ENCODE data around the gene OR2V1.
"Not testable (repeated sequence)": the region's sequence is repeated elsewhere in the genome, so short reads cannot be mapped to it uniquely, and the experiment has no call there.

Gene OR2V1

GRCh38 chr5:181105391-181106025 is 25.5 kb downstream of the OR2V1 start:
- H3K4me1 Mint-ChIP-seq (ENCODE audit: low read depth): peaks cover 8% of the 10 kb centered on the region
- peak; percentile 25 for DNase-seq
- no peak overlapping the region for H3K27ac Mint-ChIP-seq
- no peaks in the 10 kb centered on the region for H3K9me3 Mint-ChIP-seq
- H3K36me3 Mint-ChIP-seq (ENCODE audit: low read depth): no peaks in the 10 kb centered on the region
- H3K4me3 Mint-ChIP-seq: no peak overlapping the region
- H3K27me3 Mint-ChIP-seq: peaks cover 65% of the 10 kb centered on the region

- not testable (repeated sequence) for H3K4me3 Mint-ChIP-seq; H3K9me3 Mint-ChIP-seq; H3K36me3 Mint-ChIP-seq (ENCODE audit: low read depth); H3K27ac Mint-ChIP-seq
- Mint-ChIP-seq H3K27me3 (peaks cover 65% of the 10 kb centered on the region), H3K4me1 (ENCODE audit: low read depth) (peaks cover 11% of the 10 kb centered on the region)
- peak; percentile 25 for DNase-seq
These were observed 26.2 kb downstream of the OR2V1 start for GRCh38 chr5:181104606-181105390.

GRCh38 chr5:181104259-181104568 is 26.8 kb downstream of the OR2V1 start:
- not testable (repeated sequence) for H3K36me3 Mint-ChIP-seq (ENCODE audit: low read depth); H3K27ac Mint-ChIP-seq; DNase-seq; H3K9me3 Mint-ChIP-seq
- peak overlapping the region; percentile 68 for H3K4me3 Mint-ChIP-seq
- H3K27me3 Mint-ChIP-seq: peaks cover 65% of the 10 kb centered on the region
- H3K4me1 Mint-ChIP-seq (ENCODE audit: low read depth): peaks cover 15% of the 10 kb centered on the region

- H3K4me3 Mint-ChIP-seq; H3K9me3 Mint-ChIP-seq; H3K27ac Mint-ChIP-seq; H3K36me3 Mint-ChIP-seq (ENCODE audit: low read depth); DNase-seq: not testable (repeated sequence)
- Mint-ChIP-seq H3K27me3 (peaks cover 50% of the 10 kb centered on the region), H3K4me1 (ENCODE audit: low read depth) (peaks cover 15% of the 10 kb centered on the region)
These were observed 28.9 kb downstream of the OR2V1 start for GRCh38 chr5:181101930-181102674.

- H3K4me3 Mint-ChIP-seq; DNase-seq; H3K9me3 Mint-ChIP-seq; H3K36me3 Mint-ChIP-seq (ENCODE audit: low read depth); H3K27ac Mint-ChIP-seq: not testable (repeated sequence)
- peaks cover 42% of the 10 kb centered on the region for H3K27me3 Mint-ChIP-seq
- peaks cover 15% of the 10 kb centered on the region for H3K4me1 Mint-ChIP-seq (ENCODE audit: low read depth)
These were observed 29.8 kb downstream of the OR2V1 start for GRCh38 chr5:181101030-181101641.

- Mint-ChIP-seq H3K4me1 (ENCODE audit: low read depth) (peaks cover 15% of the 10 kb centered on the region), H3K4me3 (no peak overlapping the region), H3K27ac (peak overlapping the region; percentile 8), H3K36me3 (ENCODE audit: low read depth) (no peaks in the 10 kb centered on the region), H3K27me3 (peaks cover 36% of the 10 kb centered on the region), H3K9me3 (no peaks in the 10 kb centered on the region)
- DNase-seq: no peak
These were observed 30.7 kb downstream of the OR2V1 start for GRCh38 chr5:181100121-181100875.

- H3K27ac Mint-ChIP-seq: peak overlapping the region; percentile 8
- no peak overlapping the region for H3K4me3 Mint-ChIP-seq
- no peaks in the 10 kb centered on the region for H3K36me3 Mint-ChIP-seq (ENCODE audit: low read depth)
- H3K9me3 Mint-ChIP-seq: no peaks in the 10 kb centered on the region
- H3K27me3 Mint-ChIP-seq: peaks cover 37% of the 10 kb centered on the region
- peaks cover 15% of the 10 kb centered on the region for H3K4me1 Mint-ChIP-seq (ENCODE audit: low read depth)
- no peak for DNase-seq
These were observed 31.3 kb downstream of the OR2V1 start for GRCh38 chr5:181099602-181100086.

- H3K4me3 Mint-ChIP-seq: peak overlapping the region; percentile 6
- H3K9me3 Mint-ChIP-seq: no peaks in the 10 kb centered on the region
- H3K27me3 Mint-ChIP-seq: peaks cover 36% of the 10 kb centered on the region
- no peak overlapping the region for H3K27ac Mint-ChIP-seq
- H3K36me3 Mint-ChIP-seq (ENCODE audit: low read depth): no peaks in the 10 kb centered on the region
- peaks cover 11% of the 10 kb centered on the region for H3K4me1 Mint-ChIP-seq (ENCODE audit: low read depth)
- DNase-seq: no peak
These were observed 32.0 kb downstream of the OR2V1 start for GRCh38 chr5:181098762-181099601.

GRCh38 chr5:181097759-181098491 is 33.0 kb downstream of the OR2V1 start:
- H3K27me3 Mint-ChIP-seq: peaks cover 42% of the 10 kb centered on the region
- H3K4me3 Mint-ChIP-seq; H3K4me1 Mint-ChIP-seq (ENCODE audit: low read depth); H3K36me3 Mint-ChIP-seq (ENCODE audit: low read depth); DNase-seq; H3K9me3 Mint-ChIP-seq; H3K27ac Mint-ChIP-seq: not testable (repeated sequence)

GRCh38 chr5:181097383-181097753 is 33.6 kb downstream of the OR2V1 start:
- not testable (repeated sequence) for H3K4me1 Mint-ChIP-seq (ENCODE audit: low read depth); H3K4me3 Mint-ChIP-seq; H3K36me3 Mint-ChIP-seq (ENCODE audit: low read depth); H3K27ac Mint-ChIP-seq; DNase-seq; H3K9me3 Mint-ChIP-seq
- peaks cover 48% of the 10 kb centered on the region for H3K27me3 Mint-ChIP-seq

- H3K4me3 Mint-ChIP-seq; DNase-seq; H3K36me3 Mint-ChIP-seq (ENCODE audit: low read depth); H3K9me3 Mint-ChIP-seq; H3K4me1 Mint-ChIP-seq (ENCODE audit: low read depth); H3K27ac Mint-ChIP-seq: not testable (repeated sequence)
- H3K27me3 Mint-ChIP-seq: peaks cover 53% of the 10 kb centered on the region
These were observed 34.1 kb downstream of the OR2V1 start for GRCh38 chr5:181096721-181097382.

- not testable (repeated sequence) for DNase-seq; H3K4me3 Mint-ChIP-seq; H3K4me1 Mint-ChIP-seq (ENCODE audit: low read depth); H3K36me3 Mint-ChIP-seq (ENCODE audit: low read depth); H3K9me3 Mint-ChIP-seq; H3K27ac Mint-ChIP-seq
- H3K27me3 Mint-ChIP-seq: peaks cover 51% of the 10 kb centered on the region
These were observed 35.8 kb downstream of the OR2V1 start for GRCh38 chr5:181095162-181095561.
